Measurements from ENCODE around the gene SHOC2.

The SHOC2 gene

DNA sequence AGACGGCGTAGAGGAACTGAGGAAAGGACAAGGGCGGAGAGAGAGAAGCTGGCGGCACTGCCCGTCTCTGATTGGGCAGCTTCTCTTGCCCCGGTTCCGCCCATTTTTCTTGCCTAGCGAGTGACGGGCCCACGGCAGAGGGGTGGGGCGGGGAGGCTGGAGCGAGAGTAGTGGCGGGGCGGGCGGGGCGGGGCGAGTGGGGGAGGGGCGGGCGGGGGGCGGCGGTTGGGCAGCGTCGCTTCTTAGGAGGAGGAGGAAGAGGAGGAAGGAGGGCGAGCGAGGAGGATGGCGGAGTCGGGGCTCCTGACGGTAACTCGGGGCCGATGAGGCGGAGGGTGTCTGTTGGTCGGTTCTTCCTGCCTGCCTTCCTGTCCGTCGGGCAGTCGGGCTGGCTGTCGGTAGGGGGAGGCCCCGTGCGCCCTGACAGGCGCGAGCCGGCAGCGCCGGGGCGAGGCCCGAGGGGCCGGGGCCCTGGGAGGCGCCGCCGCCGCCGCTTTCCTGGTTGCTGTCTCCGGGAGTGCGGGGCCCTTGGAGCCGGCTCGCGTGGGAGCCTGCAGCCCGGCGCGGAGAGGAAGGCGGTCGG is at the start of gene SHOC2:
Gene SHOC2, plus strand, starts transcription at position 256 of the 583 bp plus-strand sequence. CDS start 44,755 bp downstream, outside the sequence.
- peak; percentile 92 to 94 for DNase-seq (ENCODE audit: low read depth in 2 of 2)

DNA sequence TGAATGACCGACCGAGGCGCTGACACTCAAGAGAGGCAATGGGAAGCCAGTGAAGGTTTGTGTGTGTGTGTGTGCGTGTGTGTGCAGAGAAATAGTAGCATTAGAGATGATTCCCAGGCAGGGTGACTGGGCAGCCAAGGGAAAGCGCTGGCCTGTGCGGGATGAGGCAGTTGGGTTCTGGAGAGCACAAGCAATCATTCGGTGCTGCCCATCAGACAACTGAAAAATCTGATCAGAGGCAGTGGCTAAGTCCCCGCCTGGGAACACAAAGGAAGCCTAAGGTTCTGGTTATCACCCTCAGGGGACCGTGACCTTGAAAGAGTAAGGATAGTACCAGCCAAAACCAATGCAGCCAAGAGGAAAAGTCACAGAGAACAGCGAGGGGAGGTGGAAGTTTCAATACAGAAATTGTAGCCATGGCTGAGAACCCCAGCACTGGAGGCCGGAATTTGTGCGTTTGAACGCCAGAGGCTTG is 48.5 kb upstream of the SHOC2 start:
- DNase-seq (ENCODE audit: low read depth in 2 of 2), result no peak

DNA sequence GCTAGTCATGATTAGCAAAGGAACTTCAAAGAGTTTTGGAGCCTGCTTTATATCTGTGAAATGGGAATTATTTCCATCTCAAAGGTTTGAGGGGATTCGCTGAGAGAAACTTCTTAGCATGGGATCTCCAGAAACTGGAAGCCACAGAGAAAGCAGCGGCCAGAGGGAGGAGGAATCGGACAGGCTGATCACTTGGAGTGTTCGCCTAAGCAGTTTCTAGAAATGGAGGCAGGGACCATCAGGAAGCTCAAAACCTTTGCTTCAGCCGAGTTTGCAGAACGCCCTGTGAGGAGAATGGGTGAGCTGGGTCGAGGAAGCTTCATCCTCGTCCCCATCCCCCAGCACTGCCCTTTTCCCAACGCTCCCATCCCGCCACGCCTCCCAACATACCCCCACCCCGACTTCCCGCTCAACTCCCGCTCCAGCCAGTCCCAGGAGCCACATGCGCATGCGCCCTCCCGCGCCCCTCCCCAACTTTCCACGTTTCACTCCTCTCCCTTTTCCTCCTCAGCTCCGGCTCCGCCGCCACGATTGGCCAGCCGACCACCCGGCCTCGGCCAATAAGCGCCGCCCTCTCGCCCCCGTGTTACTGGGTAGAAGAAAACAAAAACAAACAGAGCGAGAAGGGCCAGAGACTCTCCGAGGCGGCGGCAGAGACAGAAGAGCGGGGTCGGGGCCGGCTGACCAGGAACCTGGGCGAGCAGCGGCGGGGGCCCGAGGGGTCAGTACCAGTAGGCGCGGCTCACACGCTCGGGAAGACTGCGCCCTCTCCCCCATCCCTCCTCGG is 47.9 kb upstream of the SHOC2 start, which contains the start of gene PDCD4:
Gene PDCD4, plus strand, starts transcription at position 631 of the 787 bp plus-strand sequence. CDS start 4,100 bp downstream, outside the sequence.
- peak; percentile 89 to 93 for DNase-seq (ENCODE audit: low read depth in 2 of 2)

DNA sequence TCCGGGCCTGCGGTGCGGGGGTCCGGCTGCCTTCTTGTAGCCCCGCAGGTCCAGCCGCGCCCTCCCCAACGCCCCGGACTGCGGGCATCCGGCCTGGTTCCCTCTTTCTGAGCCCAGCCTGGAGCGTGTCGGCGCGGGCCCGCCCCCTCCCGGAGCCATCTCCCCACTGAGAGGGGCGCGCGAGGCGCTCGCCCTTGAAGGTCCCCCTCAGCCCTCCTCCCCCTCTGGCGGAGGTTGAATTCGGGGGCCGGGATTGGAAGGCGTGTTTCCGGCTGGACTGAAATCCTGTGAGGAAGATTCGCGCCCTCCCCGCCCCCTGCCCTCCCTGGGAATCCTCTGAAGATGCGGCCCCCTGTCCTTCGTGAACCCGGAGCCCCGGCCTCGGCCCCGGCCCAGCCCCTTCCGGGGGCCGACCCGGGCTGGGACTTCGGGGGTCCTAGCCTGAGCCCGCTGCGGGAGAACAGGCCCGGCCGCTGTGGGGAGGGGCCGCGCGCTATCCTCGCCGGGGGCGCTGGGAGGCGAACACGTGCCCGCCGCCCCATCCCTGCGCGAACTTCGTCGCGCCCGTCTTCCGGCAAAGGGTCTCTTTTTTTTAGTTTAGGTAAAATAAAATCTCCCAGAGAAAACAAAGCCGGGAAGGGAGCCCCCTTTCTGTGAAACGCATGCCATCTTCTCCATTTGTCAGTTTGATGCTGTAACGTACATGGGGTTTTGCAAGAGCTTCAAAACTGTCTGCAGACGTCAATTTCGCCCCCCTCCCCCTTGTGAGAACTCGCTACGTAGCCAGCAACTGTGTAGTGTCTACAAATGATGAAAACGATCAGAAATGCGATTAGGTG is 47.0 kb upstream of the SHOC2 start:
- peak; percentile 54 to 62 for DNase-seq (ENCODE audit: low read depth in 2 of 2)

DNA sequence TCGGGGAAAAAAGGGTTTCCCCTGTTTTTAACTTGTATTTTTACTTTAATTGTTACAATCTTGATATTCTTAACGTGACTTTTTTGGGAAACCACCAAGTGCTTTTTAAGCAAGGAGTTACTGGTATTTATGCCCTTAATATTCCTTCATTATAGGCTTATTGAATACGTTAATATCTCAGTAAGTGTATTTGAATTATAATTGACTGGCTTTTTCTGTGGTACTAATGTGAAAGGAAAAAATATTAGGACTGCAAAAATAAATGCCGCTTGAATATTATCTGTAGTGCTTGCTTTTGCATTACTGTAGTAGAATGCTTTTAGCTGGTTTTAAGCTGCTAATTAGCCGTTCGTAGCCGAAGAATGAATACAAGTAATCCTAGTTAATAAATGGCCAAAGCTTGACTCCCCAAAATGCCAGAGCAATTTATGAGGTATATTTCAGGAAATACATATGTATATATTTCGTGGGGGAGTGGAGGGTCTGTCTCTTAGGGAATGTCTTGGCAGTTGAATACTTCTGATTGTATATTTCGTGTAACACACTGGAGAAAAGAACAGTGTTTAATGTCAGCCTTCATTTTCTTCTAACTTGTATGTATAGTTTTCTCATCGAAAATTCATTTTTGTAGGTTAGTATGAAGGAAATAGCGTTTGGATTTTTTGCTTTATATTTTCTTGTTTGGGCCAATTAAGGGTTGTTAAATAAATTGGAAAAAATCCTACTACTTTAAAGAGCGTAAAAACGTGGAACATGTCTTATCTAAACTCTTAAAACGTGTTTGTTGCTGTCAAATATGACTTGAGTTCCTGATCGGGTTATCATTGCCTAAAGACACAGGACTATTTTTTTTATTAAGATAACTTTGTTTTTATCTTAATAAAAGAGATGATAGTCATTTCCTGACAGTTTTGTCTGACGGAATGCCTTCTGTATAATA is 46.1 kb upstream of the SHOC2 start:
- DNase-seq (ENCODE audit: low read depth in 2 of 2), result no peak

DNA sequence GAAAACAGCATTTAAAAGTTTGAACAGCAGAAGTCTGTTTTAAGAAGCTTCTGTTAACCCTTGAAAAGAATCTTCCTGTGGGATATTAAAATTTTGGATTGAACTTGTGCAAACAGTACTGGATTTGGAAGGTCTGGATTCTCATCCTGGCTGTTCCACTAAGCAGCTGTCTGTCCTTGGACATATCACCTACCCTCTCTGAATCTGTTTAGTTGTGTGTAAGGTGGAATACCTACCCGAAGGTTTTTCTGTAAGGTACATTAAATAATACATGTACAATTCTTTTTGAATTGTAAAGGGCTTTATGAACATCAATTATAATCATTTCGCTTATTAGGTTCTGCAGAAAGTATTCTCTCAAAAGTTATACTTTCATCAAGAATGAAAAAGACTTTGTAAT is 45.5 kb upstream of the SHOC2 start:
- DNase-seq (ENCODE audit: low read depth in 2 of 2), result no peak

DNA sequence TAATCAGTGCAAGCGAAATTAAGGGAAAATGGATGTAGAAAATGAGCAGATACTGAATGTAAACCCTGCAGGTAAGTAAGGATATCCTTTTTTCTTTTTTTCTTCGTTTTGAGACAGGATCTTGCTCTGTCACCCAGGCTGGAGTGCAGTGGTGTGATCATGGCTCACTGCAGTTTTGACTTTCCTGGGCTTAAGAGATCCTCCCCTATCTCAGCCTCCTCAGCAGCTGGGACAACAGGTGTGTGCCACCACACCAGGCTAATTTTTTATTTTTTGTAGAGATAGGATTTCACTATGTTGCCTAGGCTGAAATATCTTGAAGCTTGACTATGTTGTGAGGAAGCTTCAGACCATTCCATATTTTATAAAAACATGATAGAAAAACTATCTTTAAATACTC is 43.4 kb upstream of the SHOC2 start:
- DNase-seq (ENCODE audit: low read depth in 2 of 2), result no peak

DNA sequence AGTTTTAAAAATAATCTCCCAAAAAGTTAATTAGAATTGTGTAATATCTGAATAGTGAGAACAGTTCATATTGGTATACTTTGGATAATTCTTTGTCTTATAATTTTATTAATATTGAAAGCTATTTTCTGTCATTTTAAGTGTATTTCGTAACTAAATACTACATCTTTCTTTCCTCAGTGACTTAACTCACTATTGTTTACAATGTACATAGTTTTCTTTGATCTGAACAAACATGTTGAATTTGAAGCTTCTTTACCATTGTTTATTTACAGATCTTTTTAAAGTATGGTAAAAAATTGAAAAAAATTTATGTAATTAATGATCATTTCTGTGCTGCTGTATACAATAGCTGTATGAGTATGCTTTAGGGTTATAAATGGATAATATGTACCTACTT is 42.6 kb upstream of the SHOC2 start:
- no peak for DNase-seq (ENCODE audit: low read depth in 2 of 2)

DNA sequence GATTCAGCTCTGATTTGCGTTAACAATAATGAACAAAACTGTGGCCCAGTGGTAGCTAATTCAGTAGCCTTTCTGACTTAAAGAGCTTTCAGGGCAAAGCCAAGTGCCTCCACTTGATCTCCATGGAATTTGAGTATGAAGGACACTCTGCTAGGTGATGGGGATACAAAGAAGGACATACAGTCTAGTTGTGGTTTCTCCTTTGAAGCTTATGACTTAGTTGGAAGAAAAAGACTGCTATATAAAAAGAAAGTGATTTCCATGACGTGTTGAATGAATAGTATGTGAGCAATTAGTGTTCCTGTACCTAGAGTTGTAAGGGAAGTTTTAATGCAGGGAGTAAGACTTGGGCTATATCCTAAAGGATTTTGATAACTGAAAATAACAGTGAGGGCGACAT is 39.4 kb upstream of the SHOC2 start:
- no peak for DNase-seq (ENCODE audit: low read depth in 2 of 2)

DNA sequence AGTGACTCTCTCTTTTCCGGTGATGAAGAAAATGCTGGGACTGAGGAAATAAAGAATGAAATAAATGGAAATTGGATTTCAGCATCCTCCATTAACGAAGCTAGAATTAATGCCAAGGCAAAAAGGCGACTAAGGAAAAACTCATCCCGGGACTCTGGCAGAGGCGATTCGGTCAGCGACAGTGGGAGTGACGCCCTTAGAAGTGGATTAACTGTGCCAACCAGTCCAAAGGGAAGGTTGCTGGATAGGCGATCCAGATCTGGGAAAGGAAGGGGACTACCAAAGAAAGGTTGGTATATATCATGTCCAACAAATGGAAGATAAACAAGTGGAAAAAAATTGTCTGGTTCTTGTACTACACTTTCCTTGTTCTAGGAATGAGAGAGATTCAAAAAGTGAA is 38.2 kb upstream of the SHOC2 start:
- no peak for DNase-seq (ENCODE audit: low read depth in 2 of 2)

DNA sequence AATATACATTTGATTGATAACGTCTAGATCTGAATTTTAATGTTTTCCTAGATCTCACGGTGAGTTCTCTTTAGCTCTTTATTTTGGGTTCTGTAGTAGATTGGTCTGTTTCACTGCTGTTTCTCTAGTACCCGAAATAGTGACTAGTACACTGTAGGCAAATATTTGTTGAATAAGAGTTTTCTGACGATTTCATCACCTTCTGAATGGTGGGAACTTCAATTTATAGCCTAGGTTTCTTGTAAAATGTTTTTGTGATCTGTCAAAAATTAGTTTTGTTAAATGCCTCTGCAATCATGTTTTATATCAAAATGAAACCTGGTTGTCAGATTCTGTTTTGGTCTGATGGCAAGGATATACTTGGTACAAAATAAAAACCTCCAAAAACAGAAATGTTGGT is 37.5 kb upstream of the SHOC2 start:
- DNase-seq (ENCODE audit: low read depth in 2 of 2), result no peak

DNA sequence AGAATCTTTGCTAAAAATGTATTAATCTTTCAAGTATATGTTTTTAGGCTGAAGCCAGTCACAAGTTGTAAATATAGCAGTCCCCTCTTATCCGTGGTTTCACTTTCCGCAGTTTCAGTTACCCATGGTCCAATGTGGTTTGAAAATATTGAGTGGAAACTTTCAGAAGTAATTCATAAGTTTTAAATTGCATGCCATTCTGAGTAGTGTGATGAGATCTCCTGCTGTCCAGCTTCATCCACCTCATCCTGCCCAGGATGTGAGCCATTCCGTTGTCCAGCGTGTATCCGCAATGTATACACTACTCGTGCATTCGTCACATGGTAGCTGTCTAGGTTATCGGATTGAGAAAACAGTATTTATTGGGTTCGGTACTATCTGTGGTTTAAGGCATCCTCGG is 35.5 kb upstream of the SHOC2 start:
- no peak for DNase-seq (ENCODE audit: low read depth in 2 of 2)

DNA sequence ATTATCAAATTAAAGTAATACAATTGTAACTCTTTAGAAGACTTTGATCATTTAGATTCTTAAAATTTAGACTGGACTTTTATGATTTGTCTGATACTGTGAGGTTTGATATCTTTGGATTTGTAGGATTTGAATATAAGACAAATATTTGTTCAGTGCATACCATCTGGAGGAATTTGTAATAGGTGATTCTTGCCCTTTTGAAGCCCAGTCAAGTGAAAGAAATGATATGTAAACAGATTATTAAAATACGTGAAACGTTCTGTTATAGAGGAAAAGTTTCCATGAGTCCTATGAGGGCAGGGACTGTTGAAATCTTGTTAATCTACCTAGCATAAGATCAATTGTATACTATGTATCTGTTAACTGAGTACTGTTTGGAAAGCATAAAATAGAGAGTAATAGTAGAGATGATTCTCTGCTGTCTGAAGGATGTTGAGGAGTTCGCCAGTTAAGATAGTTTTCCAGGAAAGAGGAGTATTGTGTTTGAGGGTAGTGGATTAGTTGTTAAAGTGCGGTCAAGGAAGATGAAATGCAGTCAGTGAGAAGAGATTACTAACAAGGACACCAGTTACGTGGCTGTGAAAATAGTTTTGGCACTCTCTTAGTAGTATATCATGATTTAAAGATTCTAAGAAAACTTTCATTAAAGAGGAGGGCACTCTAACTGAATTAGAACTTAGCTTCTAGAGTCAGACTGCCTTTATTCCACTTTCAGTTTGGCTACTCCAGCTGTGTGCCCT is 33.3 kb upstream of the SHOC2 start:
- DNase-seq (ENCODE audit: low read depth in 2 of 2), result no peak

DNA sequence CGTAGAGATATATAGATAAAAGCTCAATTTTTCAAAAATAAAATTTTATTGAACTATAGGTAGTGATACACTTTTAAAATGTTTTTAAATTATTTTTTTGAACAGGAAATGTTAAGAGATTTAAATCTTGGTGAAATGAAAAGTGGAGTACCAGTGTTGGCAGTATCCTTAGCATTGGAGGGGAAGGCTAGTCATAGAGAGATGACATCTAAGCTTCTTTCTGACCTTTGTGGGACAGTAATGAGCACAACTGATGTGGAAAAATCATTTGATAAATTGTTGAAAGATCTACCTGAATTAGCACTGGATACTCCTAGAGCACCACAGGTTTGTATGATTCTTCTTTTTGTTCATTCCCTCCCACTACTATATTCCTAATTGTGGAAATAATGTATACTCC is 31.8 kb upstream of the SHOC2 start:
- no peak for DNase-seq (ENCODE audit: low read depth in 2 of 2)

DNA sequence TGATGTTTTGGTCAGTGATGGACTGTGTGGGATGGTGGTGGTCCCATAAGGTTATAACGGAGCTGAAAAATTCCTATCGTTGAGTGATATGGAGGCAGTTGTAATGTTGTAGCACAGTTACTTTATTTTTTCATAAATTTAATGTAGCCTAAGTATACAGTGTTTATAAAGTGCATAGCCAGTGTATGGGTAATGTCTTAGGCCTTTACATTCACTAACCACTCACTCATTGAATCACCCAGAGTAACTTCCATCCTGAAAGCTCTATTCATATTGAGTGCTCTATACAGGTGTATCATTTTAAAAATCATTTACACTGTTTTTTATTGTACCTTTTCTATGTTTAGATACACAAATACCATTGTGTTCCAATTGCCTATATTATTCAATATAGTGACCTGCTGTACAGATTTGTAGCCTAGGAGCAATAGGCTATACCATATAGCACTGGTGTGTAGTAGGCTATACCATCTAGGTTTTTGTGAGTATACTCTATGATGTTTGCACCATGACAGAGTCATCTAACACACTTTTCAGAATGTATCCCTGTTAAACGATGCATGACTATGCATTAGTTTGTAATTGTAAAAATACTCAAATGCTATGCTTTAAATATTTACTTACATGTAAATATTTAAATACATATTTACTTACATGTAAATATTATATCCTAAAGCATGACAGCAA is 26.7 kb upstream of the SHOC2 start:
- no peak for DNase-seq (ENCODE audit: low read depth in 2 of 2)

DNA sequence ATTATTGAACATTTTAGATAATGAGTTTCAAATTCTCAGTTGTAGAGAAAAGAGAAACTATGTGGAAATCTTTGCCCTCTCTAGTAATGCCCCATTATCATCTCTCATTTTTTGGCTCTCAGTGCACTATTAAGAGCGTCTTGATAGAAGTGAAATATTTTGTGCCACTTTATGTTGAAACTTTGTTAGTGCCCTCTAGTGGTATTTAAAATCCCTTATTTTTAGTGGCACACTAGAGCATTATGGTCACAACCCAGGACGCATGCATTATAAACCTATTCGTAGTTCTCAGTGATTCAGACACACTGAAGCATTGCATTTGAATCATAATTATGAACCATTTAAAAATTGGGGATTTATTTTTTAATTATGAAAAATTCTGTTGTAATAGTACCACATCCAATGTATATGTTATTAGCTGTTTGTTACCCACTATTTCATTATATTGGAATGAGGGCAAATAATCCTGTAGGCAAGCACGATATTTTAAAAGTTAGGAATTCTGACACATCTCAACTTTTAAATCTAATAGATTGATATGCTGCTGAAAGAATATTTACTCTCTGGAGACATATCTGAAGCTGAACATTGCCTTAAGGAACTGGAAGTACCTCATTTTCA is 25.7 kb upstream of the SHOC2 start:
- no peak for DNase-seq (ENCODE audit: low read depth in 2 of 2)

DNA sequence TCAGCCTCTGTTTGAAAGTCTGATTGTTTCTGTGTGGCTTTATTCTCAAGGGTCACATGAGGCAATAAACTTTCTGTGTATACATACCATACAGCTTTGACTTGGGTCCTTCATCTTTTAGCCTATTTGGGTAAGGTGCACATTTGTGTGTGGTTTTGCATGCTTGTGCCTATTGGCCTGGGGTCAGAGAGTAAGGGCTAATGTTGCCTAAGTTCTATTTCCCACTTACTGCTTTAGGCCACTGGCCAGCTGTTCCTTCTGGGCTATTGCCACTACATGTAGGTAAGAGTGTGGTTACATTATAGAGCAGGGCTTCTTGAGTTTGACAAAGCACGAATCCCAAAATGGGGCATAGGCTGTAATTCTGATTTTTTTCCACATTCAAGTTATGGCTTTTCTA is 22.2 kb upstream of the SHOC2 start:
- DNase-seq (ENCODE audit: low read depth in 2 of 2), result no peak

DNA sequence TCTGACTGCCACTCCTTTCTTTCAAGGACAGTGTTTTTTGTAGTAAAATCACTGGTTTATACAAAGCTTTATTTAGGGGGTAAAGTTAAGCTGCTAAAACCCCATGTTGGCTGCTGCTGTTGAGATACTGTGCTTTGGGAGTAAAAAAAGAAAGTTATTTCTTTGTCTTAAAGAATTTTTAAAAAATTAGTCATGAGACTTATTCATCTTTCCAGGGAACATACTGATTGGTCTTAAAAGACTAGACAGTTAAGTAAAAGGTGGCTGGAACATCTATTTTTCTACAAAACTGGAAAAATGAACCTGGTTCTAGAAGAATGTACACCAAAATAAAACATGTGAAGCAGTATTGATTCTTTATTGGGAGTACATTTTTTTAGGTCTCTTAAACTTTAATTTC is 21.0 kb upstream of the SHOC2 start:
- DNase-seq (ENCODE audit: low read depth in 2 of 2), result no peak

DNA sequence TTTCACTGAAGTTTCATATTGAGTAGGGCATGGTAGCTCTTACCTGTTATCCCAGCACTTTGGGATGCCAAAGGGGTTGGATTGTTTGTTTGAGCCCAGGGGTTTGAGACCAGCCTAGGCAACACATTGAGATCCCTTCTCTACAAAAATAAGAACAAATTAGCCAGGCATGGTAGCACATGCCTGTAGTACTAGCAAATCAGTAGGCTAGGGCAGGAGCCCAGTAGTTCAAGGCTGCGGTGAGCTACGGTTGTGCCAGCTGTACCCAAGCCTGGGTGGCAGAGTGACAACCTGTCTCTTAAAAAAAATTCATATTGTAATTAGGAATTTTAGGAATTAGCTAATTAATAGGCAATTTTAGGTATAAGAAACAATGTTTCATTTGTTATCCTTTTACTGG is 18.4 kb upstream of the SHOC2 start:
- DNase-seq (ENCODE audit: low read depth in 2 of 2), result no peak

All from stimulated activated CD4-positive, alpha-beta T cell treated with anti-CD3 and anti-CD28 coated beads, Interleukin-1b, Interleukin-23, amount 100 ng/mL, for 4 hours (primary cell).